Measurements from ENCODE around the gene SLC16A8.
"Not testable (repeated sequence)": the region's sequence is repeated elsewhere in the genome, so short reads cannot be mapped to it uniquely, and the experiment has no call there.

Gene SLC16A8

DNA sequence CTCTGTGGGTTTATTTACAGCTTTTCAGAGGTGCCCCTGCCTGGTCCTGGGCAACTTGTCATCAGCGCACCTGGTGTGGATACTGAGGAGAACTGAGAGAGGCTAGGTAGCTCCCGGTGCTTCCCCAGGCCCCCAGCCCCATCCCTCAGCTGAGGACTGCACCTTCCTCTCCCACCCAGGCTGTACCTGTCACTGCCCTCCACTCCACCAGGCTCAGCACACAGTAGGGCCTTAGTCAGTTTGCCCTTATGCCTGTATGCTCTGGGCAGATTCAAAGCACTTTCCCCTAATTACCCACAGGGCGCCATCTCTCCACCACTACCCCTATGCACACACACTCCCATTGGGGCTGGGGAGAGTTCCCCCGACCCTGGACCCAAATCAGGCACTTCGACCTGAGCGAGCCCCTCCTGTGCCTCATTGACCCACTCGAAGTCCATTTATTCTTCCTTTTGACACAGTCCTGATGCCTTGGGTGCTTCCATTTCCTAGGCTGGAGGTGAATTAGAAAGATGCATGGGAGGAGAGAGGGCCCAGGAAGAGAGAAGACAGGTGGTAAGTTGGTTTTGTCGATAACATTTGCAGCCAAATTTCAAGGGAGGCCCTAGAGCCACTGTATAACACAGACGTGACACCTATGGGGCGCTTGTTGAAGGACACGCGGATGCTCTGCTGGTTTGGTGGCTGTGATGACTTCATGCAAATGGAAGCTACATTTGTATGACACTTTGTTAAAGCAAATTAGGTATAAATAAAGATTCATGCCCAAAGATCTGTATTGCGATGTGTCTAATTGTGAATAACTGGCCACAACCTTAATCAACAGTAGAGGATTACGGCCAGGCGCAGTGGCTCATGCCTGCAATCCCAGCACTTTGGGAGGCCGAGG lies 40.6 kb downstream of the SLC16A8 start:
- no peak for DNase-seq (ENCODE audit: low spot score)

GRCh38 chr22:38042488-38042790 lies 41.5 kb downstream of the SLC16A8 start:
- DNase-seq (ENCODE audit: low spot score), result no peak

GRCh38 chr22:38041760-38042487 lies 42.1 kb downstream of the SLC16A8 start:
- DNase-seq (ENCODE audit: low spot score), result no peak

GRCh38 chr22:38040953-38041759 lies 42.8 kb downstream of the SLC16A8 start:
- no peak for DNase-seq (ENCODE audit: low spot score)

- no peak for DNase-seq (ENCODE audit: low spot score)
These were observed 44.8 kb downstream of the SLC16A8 start for GRCh38 chr22:38038890-38039812.

DNA sequence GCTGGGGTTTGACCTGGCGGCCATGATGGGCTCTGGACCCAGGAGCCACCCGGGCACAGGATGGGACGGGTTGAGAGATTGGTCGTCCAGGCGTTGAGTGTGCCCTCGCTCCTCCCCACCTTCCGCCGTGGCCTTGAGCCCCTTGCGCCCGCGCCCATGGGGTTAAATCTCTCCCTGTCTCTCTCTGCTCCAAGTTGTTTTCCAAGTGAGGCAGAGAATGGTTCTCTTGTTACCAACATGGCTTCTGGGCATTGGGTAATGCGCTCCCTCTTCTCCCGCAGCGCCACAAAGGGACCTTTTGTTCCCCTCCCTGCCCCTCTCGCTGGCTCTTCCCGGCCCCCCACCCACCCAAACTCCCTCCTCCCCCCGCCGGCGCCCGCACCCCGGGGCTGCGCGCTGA lies 45.6 kb downstream of the SLC16A8 start:
- no peak for DNase-seq (ENCODE audit: low spot score)

DNA sequence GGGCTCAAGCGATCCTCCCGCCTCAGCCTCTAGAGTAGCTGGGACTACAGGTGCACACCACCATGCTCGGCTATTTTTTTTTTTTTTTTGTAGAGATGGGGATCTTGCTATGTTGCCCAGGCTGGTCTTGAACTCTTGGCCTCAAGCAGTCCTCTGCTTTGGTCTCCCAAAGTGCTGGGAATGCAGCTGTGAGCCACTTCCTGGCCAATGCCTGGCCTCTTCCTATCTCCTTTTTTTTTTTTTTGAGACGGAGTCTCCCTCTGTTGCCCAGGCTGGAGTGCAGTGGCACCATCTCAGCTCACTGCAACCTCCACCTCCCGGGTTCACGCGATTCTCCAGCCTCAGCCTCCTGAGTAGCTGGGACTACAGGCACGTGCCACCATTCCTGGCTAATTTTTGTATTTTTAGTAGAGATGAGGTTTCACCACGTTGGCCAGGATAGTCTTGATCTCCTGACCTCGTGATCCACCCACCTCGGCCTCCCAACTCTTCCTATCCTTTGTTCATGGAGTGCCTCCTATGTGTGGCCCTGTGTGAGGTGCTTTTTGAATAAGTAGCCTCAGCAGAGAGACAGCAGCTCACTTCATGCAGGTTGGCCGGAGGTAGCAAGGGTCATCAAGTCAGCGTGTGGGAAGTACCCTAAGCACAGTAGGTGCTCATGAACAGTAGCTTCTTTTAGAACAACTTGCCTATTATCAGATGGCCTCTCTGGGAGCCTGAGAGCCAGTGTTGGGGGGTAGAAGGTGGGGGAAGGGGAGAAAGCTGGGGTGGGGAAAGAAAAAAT lies 46.4 kb downstream of the SLC16A8 start:
- DNase-seq (ENCODE audit: low spot score), result not testable (repeated sequence)

DNA sequence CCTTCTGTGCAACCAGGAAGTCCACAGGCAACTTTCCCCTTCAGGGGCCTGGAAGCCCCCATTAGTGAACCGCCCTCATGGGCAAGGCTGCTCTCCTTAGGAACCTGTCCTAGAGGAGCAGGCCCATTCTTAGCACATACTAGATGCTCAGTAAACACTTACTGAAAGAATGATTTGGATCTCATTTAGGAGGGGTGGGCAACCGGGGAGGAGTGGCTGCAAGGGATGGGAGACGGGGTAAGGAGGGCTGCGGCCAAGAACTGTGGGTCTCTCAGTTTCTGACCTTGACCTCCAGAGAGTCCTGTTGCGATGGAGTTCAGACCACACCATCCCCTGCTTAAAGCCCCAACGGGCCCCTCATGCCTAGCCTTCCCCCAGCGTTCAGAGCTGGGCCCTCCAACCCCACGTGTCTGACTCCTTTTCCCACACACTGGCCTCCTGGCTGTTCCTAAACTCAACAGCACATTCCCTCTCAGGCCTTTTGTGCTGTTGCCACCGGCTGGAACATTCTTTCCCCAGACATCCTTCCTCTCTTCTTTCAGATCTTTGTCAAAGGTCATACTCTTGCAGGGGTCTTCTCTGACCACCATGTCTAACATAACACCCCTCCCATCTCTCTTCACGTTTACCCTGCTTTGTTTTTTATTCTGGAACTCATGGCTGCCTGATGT lies 47.5 kb downstream of the SLC16A8 start:
- DNase-seq (ENCODE audit: low spot score), result no peak

GRCh38 chr22:38035530-38035885 lies 48.5 kb downstream of the SLC16A8 start:
- no peak for DNase-seq (ENCODE audit: low spot score)

- no peak for DNase-seq (ENCODE audit: low spot score)
These were observed 49.0 kb downstream of the SLC16A8 start for GRCh38 chr22:38034884-38035529.

DNA sequence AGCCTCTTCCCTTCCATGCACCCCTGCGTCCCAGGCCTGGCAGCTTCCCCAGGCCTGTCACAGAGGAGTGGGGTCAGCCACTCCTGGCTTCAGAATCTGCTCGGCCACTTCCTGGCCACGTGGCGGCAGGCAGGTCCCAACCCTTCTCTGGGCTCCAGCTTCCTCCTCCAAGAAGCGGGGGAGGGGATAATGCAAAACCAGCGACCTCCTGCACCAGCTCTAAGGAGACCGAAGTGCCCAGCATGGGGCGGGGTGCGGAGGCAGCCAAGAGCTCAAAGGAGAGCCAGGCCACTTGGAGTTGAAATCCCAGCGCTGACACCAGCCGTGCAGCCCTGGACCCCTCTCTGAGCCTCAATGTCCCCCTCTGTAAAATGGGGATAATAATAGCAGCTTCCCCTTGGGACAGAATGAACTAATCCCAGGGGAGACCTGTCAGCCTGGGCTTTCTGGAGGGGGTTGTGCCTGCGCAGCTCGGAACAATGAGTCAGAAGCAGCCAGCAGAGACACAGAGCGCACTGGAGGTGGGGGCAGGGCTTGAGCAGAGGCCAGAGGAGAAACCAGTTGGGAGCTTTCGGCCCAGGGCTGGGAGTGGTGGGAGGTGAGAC lies 49.6 kb downstream of the SLC16A8 start:
- no peak for DNase-seq (ENCODE audit: low spot score)

GRCh38 chr22:38033522-38034277 lies 50.3 kb downstream of the SLC16A8 start:
- no peak for DNase-seq (ENCODE audit: low spot score)

GRCh38 chr22:38032681-38033521 lies 51.1 kb downstream of the SLC16A8 start:
- no peak for DNase-seq (ENCODE audit: low spot score)

- DNase-seq (ENCODE audit: low spot score), result no peak
These were observed 52.5 kb downstream of the SLC16A8 start for GRCh38 chr22:38031491-38031890.

GRCh38 chr22:38030311-38031133 lies 53.5 kb downstream of the SLC16A8 start:
- no peak for DNase-seq (ENCODE audit: low spot score)

DNA sequence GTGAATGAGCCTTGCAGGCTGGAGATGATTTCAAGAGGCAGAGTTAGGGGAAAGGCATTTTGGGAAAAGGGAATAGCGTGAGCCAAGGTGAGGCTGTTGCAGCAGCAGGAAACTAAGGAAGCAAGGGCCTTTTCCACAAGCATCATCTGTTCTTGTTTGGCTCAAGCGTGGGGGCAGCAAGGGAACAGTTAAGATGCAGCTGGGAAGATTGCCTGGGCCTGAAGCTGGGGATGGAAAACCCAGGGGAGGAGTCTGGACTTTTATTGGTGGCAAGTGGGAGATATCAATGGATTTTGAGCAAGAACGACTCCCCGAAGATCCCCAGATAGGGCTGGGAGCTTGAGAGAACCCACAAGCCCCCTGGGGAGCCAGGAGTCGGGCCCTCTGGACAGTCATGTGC lies 54.1 kb downstream of the SLC16A8 start:
- no peak for DNase-seq (ENCODE audit: low spot score)

DNA sequence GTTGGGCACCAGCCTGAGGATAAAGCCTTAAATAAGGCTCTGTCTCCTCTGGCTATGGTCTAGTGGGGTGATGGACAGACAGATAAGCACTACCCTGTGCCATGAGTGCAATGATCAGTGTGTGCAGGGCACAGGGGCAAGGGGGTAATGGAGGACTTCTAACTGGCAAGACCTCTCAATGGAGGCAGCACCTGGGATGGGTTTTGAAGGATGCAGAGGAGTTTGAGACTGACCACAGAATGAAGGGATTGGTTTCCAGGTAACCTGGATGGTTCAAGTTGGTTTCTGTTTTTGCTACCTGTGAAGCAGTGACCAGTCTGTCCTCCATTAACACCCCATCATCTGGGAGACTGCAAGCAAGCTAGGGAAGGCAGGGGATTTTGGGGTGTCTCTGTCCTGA lies 54.6 kb downstream of the SLC16A8 start:
- DNase-seq (ENCODE audit: low spot score), result no peak

Data from D341Med (cell line).